HEK293 (cell line): ENCODE data around the gene BMP2K.
A peak's percentile ranks its signal among the peaks of the same experiment; 100 is the strongest.

ENCODE experiments used
- GLI2 ChIP-seq: fragments of 450-650 bp; formaldehyde crosslinking; IDR thresholded peaks from 2 replicates; pipeline ENCODE4; 2017; ENCODE audit warnings: missing biosample characterization, missing genetic modification characterization, low read depth, borderline replicate concordance
- INSM2 ChIP-seq: fragments of 450-650 bp; formaldehyde crosslinking; IDR thresholded peaks from 2 replicates; pipeline ENCODE4 v1.5.1; 2016; ENCODE audit warnings: missing biosample characterization, missing genetic modification characterization
- MEIS1 ChIP-seq: sonication (generic); formaldehyde crosslinking; IDR thresholded peaks from 2 replicates; pipeline ENCODE4 v1.8.1; 2022; ENCODE audit warnings: missing genetic modification reagents, mild to moderate bottlenecking, borderline replicate concordance
- MYNN ChIP-seq: fragments of 450-650 bp; formaldehyde crosslinking; IDR thresholded peaks from 2 replicates; pipeline ENCODE4 v1.5.1; 2016; ENCODE audit warnings: missing biosample characterization, missing genetic modification characterization, borderline replicate concordance
- RBAK ChIP-seq: fragments of 450-650 bp; formaldehyde crosslinking; IDR thresholded peaks from 2 replicates; pipeline ENCODE4 v1.5.1; 2016; ENCODE audit warnings: missing biosample characterization, missing genetic modification characterization
- SP2 ChIP-seq: fragments of 450-650 bp; formaldehyde crosslinking; IDR thresholded peaks from 2 replicates; pipeline ENCODE4 v1.5.1; 2016; ENCODE audit warnings: missing biosample characterization, missing genetic modification characterization
- SP7 ChIP-seq: fragments of 450-650 bp; formaldehyde crosslinking; IDR thresholded peaks from 2 replicates; pipeline ENCODE4 v1.5.1; 2016; ENCODE audit warnings: missing biosample characterization, missing genetic modification characterization
- TRIM28 ChIP-seq: IDR thresholded peaks from 2 replicates; pipeline ENCODE4 v1.6.1; 2011; ENCODE audit warnings: low read length, control low read depth, borderline replicate concordance
- YY2 ChIP-seq: fragments of 450-650 bp; formaldehyde crosslinking; IDR thresholded peaks from 2 replicates; pipeline ENCODE4 v1.5.1; 2016; ENCODE audit warnings: missing biosample characterization, missing genetic modification characterization
- ZEB2 ChIP-seq: fragments of 450-650 bp; formaldehyde crosslinking; IDR thresholded peaks from 2 replicates; pipeline ENCODE4 v1.5.1; 2016; ENCODE audit warnings: missing biosample characterization, missing genetic modification characterization
- ZFP69B ChIP-seq: fragments of 450-650 bp; formaldehyde crosslinking; IDR thresholded peaks from 2 replicates; pipeline ENCODE4 v1.5.1; 2016; ENCODE audit warnings: missing biosample characterization, missing genetic modification characterization
- ZNF112 ChIP-seq: fragments of 450-650 bp; formaldehyde crosslinking; IDR thresholded peaks from 2 replicates; pipeline ENCODE4 v1.5.0; 2017; ENCODE audit warnings: missing biosample characterization, missing genetic modification characterization
- ZNF132 ChIP-seq: fragments of 450-650 bp; formaldehyde crosslinking; IDR thresholded peaks from 2 replicates; pipeline ENCODE4 v1.5.1; 2017; ENCODE audit warnings: missing biosample characterization, missing genetic modification characterization, borderline replicate concordance
- ZNF138 ChIP-seq: fragments of 450-650 bp; formaldehyde crosslinking; IDR thresholded peaks from 2 replicates; pipeline ENCODE4 v1.5.1; 2016; ENCODE audit warnings: missing biosample characterization, missing genetic modification characterization, borderline replicate concordance
- ZNF239 ChIP-seq: fragments of 450-650 bp; formaldehyde crosslinking; IDR thresholded peaks from 2 replicates; pipeline ENCODE4 v1.5.1; 2016; ENCODE audit warnings: missing biosample characterization, missing genetic modification characterization
- ZNF366 ChIP-seq: fragments of 450-650 bp; formaldehyde crosslinking; conservative IDR thresholded peaks from 2 replicates; pipeline ENCODE4 v1.5.1; 2016; ENCODE audit warnings: missing biosample characterization, missing genetic modification characterization
- ZNF433 ChIP-seq: fragments of 450-650 bp; formaldehyde crosslinking; IDR thresholded peaks from 2 replicates; pipeline ENCODE4 v1.5.1; 2016; ENCODE audit warnings: missing biosample characterization, missing genetic modification characterization, low read depth
- ZNF548 ChIP-seq: fragments of 450-650 bp; formaldehyde crosslinking; IDR thresholded peaks from 2 replicates; pipeline ENCODE4 v1.5.1; 2016; ENCODE audit warnings: missing biosample characterization, missing genetic modification characterization
- ZNF645 ChIP-seq: fragments of 450-650 bp; formaldehyde crosslinking; IDR thresholded peaks from 2 replicates; pipeline ENCODE4; 2016; ENCODE audit warnings: missing biosample characterization, missing genetic modification characterization
- ZNF664 ChIP-seq: fragments of 450-650 bp; formaldehyde crosslinking; IDR thresholded peaks from 2 replicates; pipeline ENCODE4 v1.5.1; 2016; ENCODE audit warnings: missing biosample characterization, missing genetic modification characterization
- ZSCAN18 ChIP-seq: fragments of 450-650 bp; formaldehyde crosslinking; IDR thresholded peaks from 2 replicates; pipeline ENCODE4 v1.5.1; 2016; ENCODE audit warnings: missing biosample characterization, missing genetic modification characterization
- ZXDB ChIP-seq: fragments of 450-650 bp; formaldehyde crosslinking; IDR thresholded peaks from 2 replicates; pipeline ENCODE4 v1.5.1; 2016; ENCODE audit warnings: missing biosample characterization, missing genetic modification characterization
- TF ChIP-seq, protein P1 (sequence below): fragments of 450-650 bp; formaldehyde crosslinking; IDR thresholded peaks from 2 replicates; pipeline ENCODE4 v1.5.1; 2017; ENCODE audit warnings: missing biosample characterization, missing genetic modification characterization
- TF ChIP-seq, protein P2 (sequence below): fragments of 450-650 bp; formaldehyde crosslinking; IDR thresholded peaks from 2 replicates; pipeline ENCODE4 v1.5.1; 2016; ENCODE audit warnings: missing biosample characterization, missing genetic modification characterization
- TF ChIP-seq, protein P3 (sequence below): fragments of 450-650 bp; formaldehyde crosslinking; IDR thresholded peaks from 2 replicates; pipeline ENCODE4 v1.5.0; 2017; ENCODE audit warnings: missing biosample characterization, missing genetic modification characterization, borderline replicate concordance
- TF ChIP-seq, protein P4 (sequence below): fragments of 450-650 bp; formaldehyde crosslinking; IDR thresholded peaks from 2 replicates; pipeline ENCODE4 v1.5.1; 2016; ENCODE audit warnings: missing biosample characterization, missing genetic modification characterization
- TF ChIP-seq, protein P5 (sequence below): fragments of 450-650 bp; formaldehyde crosslinking; IDR thresholded peaks from 2 replicates; pipeline ENCODE4 v1.5.1; 2017; ENCODE audit warnings: missing biosample characterization, missing genetic modification characterization

BMP2K gene

DNA sequence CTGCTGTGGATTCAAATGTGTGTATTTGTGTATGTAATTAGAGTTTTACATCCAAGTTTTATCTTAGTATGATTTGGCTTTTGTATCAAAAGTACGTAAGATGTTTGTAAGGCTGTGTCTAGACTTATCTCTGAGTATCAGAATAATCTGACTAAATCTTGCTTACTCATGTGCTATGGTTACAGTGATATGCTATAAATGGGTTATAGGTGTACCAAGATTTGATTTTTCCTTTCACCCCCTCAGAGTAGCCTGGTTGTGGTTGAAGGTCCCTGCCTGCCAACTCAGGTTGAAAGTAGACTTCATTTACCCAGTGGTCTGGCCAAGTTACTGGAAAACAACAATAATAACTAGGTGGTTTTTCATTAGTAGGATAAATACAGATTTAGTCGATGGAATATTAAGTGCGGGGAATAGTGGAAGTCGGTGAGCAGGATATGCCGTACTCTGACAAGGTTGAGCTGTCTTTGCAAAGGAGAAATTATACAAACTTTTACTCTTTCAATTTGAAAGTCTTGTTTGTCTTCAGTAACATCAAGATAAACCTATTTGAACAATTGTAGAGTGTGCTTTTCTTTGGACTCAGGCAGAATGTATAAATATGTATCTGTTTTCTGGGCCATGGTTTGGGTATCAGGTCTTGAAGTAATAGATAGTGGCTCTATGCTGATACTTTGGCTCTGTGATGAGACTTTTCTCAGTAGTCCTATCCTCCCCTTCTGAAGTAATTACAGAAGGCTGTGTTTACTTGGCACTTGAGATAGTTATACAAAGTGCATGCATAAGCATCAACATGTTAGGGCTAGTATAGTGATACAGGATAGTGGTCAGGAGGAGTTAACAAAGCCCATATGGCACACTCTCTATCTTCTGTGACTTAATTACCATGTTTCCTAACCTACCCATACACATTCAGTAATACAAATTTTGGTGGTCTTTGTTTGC lies 23.7 kb downstream of the BMP2K start (continued):
- TF ChIP-seq SP7 (tag by site-specific recombination): peak; percentile 59
- no peak for TF ChIP-seq TRIM28
- TF ChIP-seq SP2 (tag by site-specific recombination): no peak
- TF ChIP-seq INSM2: no peak
- no peak for TF ChIP-seq ZXDB (tag by site-specific recombination)
- TF ChIP-seq, protein P1, sequence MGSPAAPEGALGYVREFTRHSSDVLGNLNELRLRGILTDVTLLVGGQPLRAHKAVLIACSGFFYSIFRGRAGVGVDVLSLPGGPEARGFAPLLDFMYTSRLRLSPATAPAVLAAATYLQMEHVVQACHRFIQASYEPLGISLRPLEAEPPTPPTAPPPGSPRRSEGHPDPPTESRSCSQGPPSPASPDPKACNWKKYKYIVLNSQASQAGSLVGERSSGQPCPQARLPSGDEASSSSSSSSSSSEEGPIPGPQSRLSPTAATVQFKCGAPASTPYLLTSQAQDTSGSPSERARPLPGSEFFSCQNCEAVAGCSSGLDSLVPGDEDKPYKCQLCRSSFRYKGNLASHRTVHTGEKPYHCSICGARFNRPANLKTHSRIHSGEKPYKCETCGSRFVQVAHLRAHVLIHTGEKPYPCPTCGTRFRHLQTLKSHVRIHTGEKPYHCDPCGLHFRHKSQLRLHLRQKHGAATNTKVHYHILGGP (tag by site-specific recombination): no peak
- TF ChIP-seq, protein P2, sequence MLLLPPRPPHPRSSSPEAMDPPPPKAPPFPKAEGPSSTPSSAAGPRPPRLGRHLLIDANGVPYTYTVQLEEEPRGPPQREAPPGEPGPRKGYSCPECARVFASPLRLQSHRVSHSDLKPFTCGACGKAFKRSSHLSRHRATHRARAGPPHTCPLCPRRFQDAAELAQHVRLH (tag by site-specific recombination): no peak
- no peak for TF ChIP-seq ZNF548 (tag by site-specific recombination)
- TF ChIP-seq, protein P3, sequence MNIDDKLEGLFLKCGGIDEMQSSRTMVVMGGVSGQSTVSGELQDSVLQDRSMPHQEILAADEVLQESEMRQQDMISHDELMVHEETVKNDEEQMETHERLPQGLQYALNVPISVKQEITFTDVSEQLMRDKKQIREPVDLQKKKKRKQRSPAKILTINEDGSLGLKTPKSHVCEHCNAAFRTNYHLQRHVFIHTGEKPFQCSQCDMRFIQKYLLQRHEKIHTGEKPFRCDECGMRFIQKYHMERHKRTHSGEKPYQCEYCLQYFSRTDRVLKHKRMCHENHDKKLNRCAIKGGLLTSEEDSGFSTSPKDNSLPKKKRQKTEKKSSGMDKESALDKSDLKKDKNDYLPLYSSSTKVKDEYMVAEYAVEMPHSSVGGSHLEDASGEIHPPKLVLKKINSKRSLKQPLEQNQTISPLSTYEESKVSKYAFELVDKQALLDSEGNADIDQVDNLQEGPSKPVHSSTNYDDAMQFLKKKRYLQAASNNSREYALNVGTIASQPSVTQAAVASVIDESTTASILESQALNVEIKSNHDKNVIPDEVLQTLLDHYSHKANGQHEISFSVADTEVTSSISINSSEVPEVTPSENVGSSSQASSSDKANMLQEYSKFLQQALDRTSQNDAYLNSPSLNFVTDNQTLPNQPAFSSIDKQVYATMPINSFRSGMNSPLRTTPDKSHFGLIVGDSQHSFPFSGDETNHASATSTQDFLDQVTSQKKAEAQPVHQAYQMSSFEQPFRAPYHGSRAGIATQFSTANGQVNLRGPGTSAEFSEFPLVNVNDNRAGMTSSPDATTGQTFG (tag by site-specific recombination): no peak
- no peak for TF ChIP-seq MYNN (tag by site-specific recombination)
- TF ChIP-seq ZNF138 (tag by site-specific recombination): no peak
- no peak for TF ChIP-seq MEIS1 (CRISPR knock-in tag)
- TF ChIP-seq, protein P4, sequence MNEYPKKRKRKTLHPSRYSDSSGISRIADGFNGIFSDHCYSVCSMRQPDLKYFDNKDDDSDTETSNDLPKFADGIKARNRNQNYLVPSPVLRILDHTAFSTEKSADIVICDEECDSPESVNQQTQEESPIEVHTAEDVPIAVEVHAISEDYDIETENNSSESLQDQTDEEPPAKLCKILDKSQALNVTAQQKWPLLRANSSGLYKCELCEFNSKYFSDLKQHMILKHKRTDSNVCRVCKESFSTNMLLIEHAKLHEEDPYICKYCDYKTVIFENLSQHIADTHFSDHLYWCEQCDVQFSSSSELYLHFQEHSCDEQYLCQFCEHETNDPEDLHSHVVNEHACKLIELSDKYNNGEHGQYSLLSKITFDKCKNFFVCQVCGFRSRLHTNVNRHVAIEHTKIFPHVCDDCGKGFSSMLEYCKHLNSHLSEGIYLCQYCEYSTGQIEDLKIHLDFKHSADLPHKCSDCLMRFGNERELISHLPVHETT (tag by site-specific recombination): no peak
- TF ChIP-seq ZFP69B (tag by site-specific recombination): no peak
- TF ChIP-seq ZSCAN18 (tag by site-specific recombination): no peak
- no peak for TF ChIP-seq ZNF132 (tag by site-specific recombination)
- TF ChIP-seq ZNF645 (tag by site-specific recombination): no peak
- TF ChIP-seq, protein P5, sequence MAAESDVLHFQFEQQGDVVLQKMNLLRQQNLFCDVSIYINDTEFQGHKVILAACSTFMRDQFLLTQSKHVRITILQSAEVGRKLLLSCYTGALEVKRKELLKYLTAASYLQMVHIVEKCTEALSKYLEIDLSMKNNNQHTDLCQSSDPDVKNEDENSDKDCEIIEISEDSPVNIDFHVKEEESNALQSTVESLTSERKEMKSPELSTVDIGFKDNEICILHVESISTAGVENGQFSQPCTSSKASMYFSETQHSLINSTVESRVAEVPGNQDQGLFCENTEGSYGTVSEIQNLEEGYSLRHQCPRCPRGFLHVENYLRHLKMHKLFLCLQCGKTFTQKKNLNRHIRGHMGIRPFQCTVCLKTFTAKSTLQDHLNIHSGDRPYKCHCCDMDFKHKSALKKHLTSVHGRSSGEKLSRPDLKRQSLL (tag by site-specific recombination): peak; percentile 67
- no peak for TF ChIP-seq ZNF366 (tag by site-specific recombination)
- TF ChIP-seq ZNF239 (tag by site-specific recombination): no peak
- TF ChIP-seq RBAK (tag by site-specific recombination): no peak
- TF ChIP-seq ZNF664: no peak
- TF ChIP-seq ZNF112: no peak
- TF ChIP-seq ZNF433: no peak
- no peak for TF ChIP-seq YY2 (tag by site-specific recombination)
- TF ChIP-seq GLI2: no peak
- 0 out of 2 replicates have a peak, but pooled peaks have one; percentile 28 for TF ChIP-seq ZEB2 (tag by site-specific recombination)
